ENCODE results near the gene C20orf173. TPM values are rescaled to one million over a fixed set of nuclear protein-coding genes. Genes with fewer than 3 reads are reported as not detected.

Gene C20orf173
- total and polyA plus RNA-seq, 2 of the 13 experiments (the other 11 are each of a cell fraction or from before 2014, with no cell fraction given) = not detected

- DNase-seq (ENCODE audit: low spot score) (no peak), FAIRE-seq (no peak), ATAC-seq (peak; percentile 4)
- Histone ChIP-seq H3K36me3 (replicated peaks in 1 of 2; ENCODE audit: control insufficient read depth in 1 of 2, insufficient read depth in 2 of 2, low read length in 2 of 2) (peaks cover 73 to 96% of the 10 kb centered on the region in 2 experiments), H3K9ac (ENCODE audit: insufficient read depth, low read depth, low read length) (no peak overlapping the region), H3K79me2 (ENCODE audit: insufficient read depth, low read length) (no peaks in the 10 kb centered on the region), H3K27ac (ENCODE audit: extremely low read length, insufficient read depth, low read length) (no peak overlapping the region), H3K4me2 (ENCODE audit: low read depth, low read length) (no peak overlapping the region), H2AFZ (ENCODE audit: low read length) (no peak overlapping the region), H3K9me3 (ENCODE audit: low read length) (no peaks in the 10 kb centered on the region), H4K20me1 (ENCODE audit: insufficient read depth, low read length) (no peaks in the 10 kb centered on the region), H3K4me1 (ENCODE audit: insufficient read depth, low read length) (peaks cover 9% of the 10 kb centered on the region; the same call in 1 of the 2 replicates), H3K27me3 (ENCODE audit: control insufficient read depth in 1 of 2, insufficient read depth in 2 of 2, low read length in 2 of 2) (no peaks in the 10 kb centered on the region), H3K4me3 (replicated peaks in 1 of 3; ENCODE audit: insufficient read depth in 1 of 3, low read depth in 2 of 3, low read length in 3 of 3) (no peak overlapping the region)
- 96% methylated on average over 16 of the region's 16 CpGs for WGBS (ENCODE audit: low lambda C conversion rate)
- intact Hi-C loops (cut with micrococcal nuclease; ENCODE audit: unreplicated experiment) = no loop called here
- BruUV-seq (replicated peaks) = no TSS peak
- ChIA-PET POLR2A (interaction anchor here (1.0 kb wide), 1 partner anchor 49 kb away, joined by 3 read pairs; the partner anchor contains the start of gene CEP250), CTCF (ENCODE audit: low intra/inter-chr PET ratio, low total read pairs) (no interaction called here)
- peak; percentile 23; the same call in 1 of the 2 replicates for TF ChIP-seq ZNF768 (CRISPR knock-in tag; IDR thresholded peaks at IDR 0.05)
- no peak for TF ChIP-seq ZNF263 (CRISPR knock-in tag; IDR thresholded peaks at IDR 0.05)
- TF ChIP-seq ZBTB49 (CRISPR knock-in tag; IDR thresholded peaks at IDR 0.05; ENCODE audit: borderline replicate concordance) = no peak
- TF ChIP-seq ZNF687 (CRISPR knock-in tag; IDR thresholded peaks at IDR 0.05) = peak; percentile 18; the same call in 1 of the 2 replicates
- TF ChIP-seq MBNL3 (CRISPR knock-in tag; conservative IDR thresholded peaks at IDR 0.05) = no peak
- peak; percentile 54 for TF ChIP-seq AGO2 (optimal IDR thresholded peaks at IDR 0.05; ENCODE audit: low read depth, low read length)
- 0 out of 2 replicates have a peak, but pooled peaks have one; percentile 35 for TF ChIP-seq NFIB (CRISPR knock-in tag; IDR thresholded peaks at IDR 0.05; ENCODE audit: borderline replicate concordance)
- TF ChIP-seq ZC3H13 (CRISPR knock-in tag; IDR thresholded peaks at IDR 0.05) = peak; percentile 52; the same call in 1 of the 2 replicates
- no peak for TF ChIP-seq POLR2G (IDR thresholded peaks at IDR 0.05; ENCODE audit: low read depth, low read length)
- TF ChIP-seq ZNF737 (CRISPR knock-in tag; IDR thresholded peaks at IDR 0.05; ENCODE audit: borderline replicate concordance) = peak; percentile 8; the same call in 1 of the 2 replicates
- TF ChIP-seq IRF2 (CRISPR knock-in tag; IDR thresholded peaks at IDR 0.05) = no peak
- in situ Hi-C loops (cut with HindIII; ENCODE audit: extremely low pct_ligation_motif_present, low pct_unique_long_range_greater_than_20kb) = no loop called here
Measured at GRCh38 chr20:35503841-35504561, 25.5 kb downstream of the C20orf173 start.
